PC-3 (cell line): Measurements from ENCODE around the gene SETD1B.

Source experiments
- CTCF ChIP-seq: fragments of 300-600 bp; sonication (generic); conservative IDR thresholded peaks from 2 replicates; pipeline ENCODE4 v1.5.1; 2017; ENCODE audit warnings: antibody characterized with exemption, low read depth, mild to moderate bottlenecking, low read length
- EZH2phosphoT487 ChIP-seq: fragments of 300-600 bp; sonication (generic); IDR thresholded peaks from 2 replicates; pipeline ENCODE4 v1.6.1; 2018; ENCODE audit warnings: mild to moderate bottlenecking, antibody characterized with exemption, low read length, borderline replicate concordance

DNA sequence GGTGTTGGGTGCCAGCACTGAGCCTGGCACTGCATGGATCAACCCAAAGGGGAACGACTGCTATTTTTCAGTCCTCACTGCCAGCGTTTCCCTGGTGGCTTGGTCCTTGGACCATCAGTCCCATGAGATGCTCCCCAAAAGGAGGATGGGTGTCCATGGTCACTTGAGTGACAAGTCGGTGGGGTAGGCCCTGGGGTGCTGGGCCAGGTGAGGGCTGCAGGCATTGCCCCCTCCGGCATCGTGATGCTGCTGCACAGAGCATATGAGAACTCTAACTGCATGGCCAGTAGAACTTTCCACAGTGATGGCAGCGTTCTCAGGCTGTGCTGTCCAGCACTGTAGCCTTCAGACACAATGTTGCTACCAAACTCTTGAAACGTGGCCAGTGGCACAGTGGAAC, 16.2 kb downstream of the SETD1B start:
- no peak for TF ChIP-seq CTCF
- TF ChIP-seq EZH2phosphoT487: no peak
